Endothelial cell of umbilical vein (primary cell): ENCODE data around the gene GORASP1. TPM values are rescaled to one million over a fixed set of nuclear protein-coding genes. Genes with fewer than 3 reads are reported as not detected.

Experiments used
- BruUV-seq: library from RNA; stranded (reverse); fragments of 400-500 nt; replicated peaks from 2 replicates; lab custom pipeline; 2021; lab: Mats Ljungman, UMichigan
- CTCF ChIA-PET: fragments of 300-600, 350-600 bp; sonication (Branson Sonifier 250); formaldehyde crosslinking; loops from one replicate; lab custom pipeline; 2021; ENCODE audit warnings: antibody characterized with exemption, inconsistent platforms; lab: Charles Lee
- POLR2A ChIA-PET: fragments of 300-600, 350-600 bp; sonication (Branson Sonifier 250); formaldehyde crosslinking; loops from one replicate; lab custom pipeline; 2021; ENCODE audit warnings: antibody characterized with exemption, inconsistent platforms; lab: Charles Lee
- DNase-seq: peaks from one replicate; pipeline ENCODE4 v3.0.0-alpha.2; 2011; ENCODE audit warnings: low read depth, low spot score
- FAIRE-seq: peaks from 2 replicates; lab custom pipeline; 2011; peaks lifted over from hg19 to GRCh38; lab: Jason Lieb, UNC
- H2AFZ ChIP-seq: 2 replicates; pipeline ENCODE4 v1.6.0; 2012; ENCODE audit warnings: low read depth, low read length, control low read depth, inconsistent platforms
- H3K27ac ChIP-seq: 2 replicates; pipeline ENCODE4 v1.5.1; 2011; ENCODE audit warnings: low read depth, mild to moderate bottlenecking, control low read depth, low read length, moderate library complexity; ENCODE audit not compliant: insufficient read depth
- H3K27me3 ChIP-seq, 2 experiments: 2 replicates each; pipeline versions ENCODE4 v1.6.0 to v1.6.1; 2011; ENCODE audit warnings: low read length in 2 of 2, mixed read lengths in 1 of 2; ENCODE audit not compliant: control insufficient read depth in 2 of 2, insufficient read depth in 2 of 2
- H3K36me3 ChIP-seq, 2 experiments: 2 replicates in 1 of 2; 3 replicates in 1 of 2; pipeline ENCODE4 v1.5.1; 2011; ENCODE audit warnings: low read length in 2 of 2, mild to moderate bottlenecking in 1 of 2, moderate library complexity in 1 of 2; ENCODE audit not compliant: control insufficient read depth in 2 of 2, insufficient read depth in 2 of 2; ENCODE audit errors: extremely low read depth in 1 of 2
- H3K4me1 ChIP-seq: 3 replicates; pipeline ENCODE4 v1.5.1; 2011; ENCODE audit warnings: mild to moderate bottlenecking, low read length; ENCODE audit not compliant: control insufficient read depth, insufficient read depth; ENCODE audit errors: extremely low read depth
- H3K4me2 ChIP-seq: 2 replicates; pipeline ENCODE4 v1.6.1; 2011; ENCODE audit warnings: low read length, control low read depth, mixed read lengths; ENCODE audit not compliant: insufficient read depth
- H3K4me3 ChIP-seq, 3 experiments: fragments of 200-600 bp in 1 of 3; sonication (generic), shearing (Covaris generic) in 1 of 3; replicated peaks in 1 of 3; 2 replicates each; pipeline ENCODE4 v1.5.1; 2011 to 2016; ENCODE audit warnings: control low read depth in 3 of 3, low read length in 3 of 3, mild to moderate bottlenecking in 2 of 3, inconsistent platforms in 1 of 3, low read depth in 1 of 3, moderate library complexity in 1 of 3; ENCODE audit not compliant: insufficient read depth in 1 of 3
- H3K79me2 ChIP-seq: 2 replicates; pipeline ENCODE4 v1.6.0; 2012; ENCODE audit warnings: low read length, inconsistent platforms; ENCODE audit not compliant: control insufficient read depth, insufficient read depth
- H3K9ac ChIP-seq: replicated peaks from 2 replicates; pipeline ENCODE3; 2011; ENCODE audit warnings: low read length, control low read depth; ENCODE audit not compliant: insufficient read depth; ENCODE audit errors: extremely low read depth
- H3K9me1 ChIP-seq: replicated peaks from 3 replicates; pipeline ENCODE4 v1.6.0; 2011; ENCODE audit warnings: mild to moderate bottlenecking, low read length; ENCODE audit not compliant: control insufficient read depth, insufficient read depth; ENCODE audit errors: extremely low read depth
- H3K9me3 ChIP-seq: replicated peaks from 2 replicates; pipeline ENCODE4 v1.5.1; 2012; ENCODE audit warnings: low read length, inconsistent platforms; ENCODE audit not compliant: control insufficient read depth, insufficient read depth
- H4K20me1 ChIP-seq: replicated peaks from 2 replicates; pipeline ENCODE3; 2011; ENCODE audit warnings: mild to moderate bottlenecking, low read length; ENCODE audit not compliant: control insufficient read depth, insufficient read depth; ENCODE audit errors: extremely low read depth
- EZH2 ChIP-seq: IDR thresholded peaks from 2 replicates; pipeline ENCODE4 v1.6.1; 2012; ENCODE audit warnings: borderline replicate concordance, low read depth, mild to moderate bottlenecking, moderate library complexity, low read length, inconsistent platforms; ENCODE audit not compliant: severe bottlenecking
- FOS ChIP-seq: IDR thresholded peaks from 2 replicates; pipeline ENCODE4 v1.6.1; 2011; ENCODE audit warnings: mild to moderate bottlenecking, low read length, moderate library complexity, borderline replicate concordance; ENCODE audit not compliant: insufficient read depth
- GATA2 ChIP-seq: IDR thresholded peaks from 2 replicates; pipeline ENCODE4 v1.7.0; 2011; ENCODE audit warnings: low read depth, mild to moderate bottlenecking, moderate library complexity, mixed read lengths, low read length; ENCODE audit not compliant: insufficient read length, insufficient read depth
- MYC ChIP-seq: IDR thresholded peaks from one replicate; pipeline ENCODE4 v1.6.1; 2011; ENCODE audit warnings: mild to moderate bottlenecking, low read depth, low read length
- POLR2AphosphoS5 ChIP-seq: IDR thresholded peaks from 2 replicates; pipeline ENCODE4 v1.6.1; 2012; ENCODE audit warnings: low read depth, mild to moderate bottlenecking, control low read depth, low read length, moderate library complexity; ENCODE audit not compliant: insufficient read depth
- dilution Hi-C: fragments of 300-500 bp; cut with MboI; formaldehyde crosslinking; loops from one replicate; pipeline ENCODE4 v1.15.0; 2019; ENCODE audit warnings: low sequenced_read_pairs; ENCODE audit not compliant: extremely low pct_ligation_motif_present
- intact Hi-C: fragments of 100-400 bp; cut with micrococcal nuclease; formaldehyde crosslinking; loops from one replicate; pipeline ENCODE4 v1.10.0; 2022
- polyA plus RNA-seq, 4 experiments: library from polyadenylated mRNA; depleted of rRNA in 3 of 4; stranded (reverse) in 3 of 4; unstranded in 1 of 4; fragments of >200 nt; gene quantifications; 2 replicates each; pipeline versions ENCODE4 v1.2.1 to v1.2.3, GENCODE V29; 2011 to 2012; ENCODE audit warnings: missing spikeins in 1 of 4
- total RNA-seq: library from RNA; stranded (reverse); gene quantifications from 2 replicates; pipeline ENCODE4 v1.2.3, GENCODE V29; 2021

The GORASP1 gene
- total and polyA plus RNA-seq, 2 donors (not counting 3 experiments of a cell fraction or from before 2014, with no cell fraction given): 62.5 to 68.0 TPM

DNA sequence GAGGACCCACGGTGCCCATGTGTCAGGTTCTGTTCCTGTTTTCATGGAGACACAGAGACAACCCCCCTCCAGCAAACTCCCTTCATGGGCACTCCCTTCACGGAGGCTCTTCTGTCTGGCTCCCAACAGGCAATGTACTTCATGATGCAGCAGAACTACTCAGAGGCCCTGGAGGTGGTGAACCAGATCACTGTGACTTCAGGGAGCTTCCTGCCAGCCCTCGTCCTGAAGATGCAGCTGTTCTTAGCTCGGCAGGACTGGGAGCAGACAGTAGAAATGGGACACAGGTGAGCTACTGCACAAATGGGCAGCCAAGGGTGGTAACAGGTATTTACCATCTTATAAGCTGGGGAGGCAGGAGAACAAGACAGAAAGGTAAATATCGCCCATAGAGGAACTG is 7.0 kb upstream of the GORASP1 start:
- BruUV-seq: no TSS peak

DNA sequence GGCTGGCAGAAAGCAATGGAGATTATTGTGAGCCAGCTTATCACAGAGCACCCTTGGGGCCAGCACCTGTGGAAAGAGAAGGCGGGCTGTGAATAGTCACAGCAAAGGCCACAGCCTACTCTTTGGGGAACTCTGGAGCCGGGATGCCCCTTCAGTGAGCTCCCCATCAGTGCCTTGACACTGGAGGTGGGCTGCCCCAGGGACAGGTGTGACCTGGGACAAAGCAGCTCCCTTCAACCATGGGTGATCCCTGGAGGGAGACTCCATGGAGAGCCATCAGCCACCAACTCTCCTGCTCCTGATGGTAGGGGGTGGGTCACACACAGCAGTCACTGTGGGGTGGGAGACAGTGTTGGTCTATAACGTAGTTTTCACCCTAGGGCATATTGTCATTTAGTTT is 5.9 kb upstream of the GORASP1 start:
- dilution Hi-C loops (no loop called here), intact Hi-C loops (no loop called here)
- Histone ChIP-seq H4K20me1 (no peaks in the 10 kb centered on the region), H3K36me3 (no peaks in the 10 kb centered on the region), H3K9ac (no peak overlapping the region), H3K27me3 (no peaks in the 10 kb centered on the region), H3K79me2 (no peaks in the 10 kb centered on the region), H3K4me1 (no peaks in the 10 kb centered on the region), H3K4me3 (no peak overlapping the region), H3K27ac (no peak overlapping the region), H2AFZ (no peak overlapping the region), H3K4me2 (no peak overlapping the region), H3K9me3 (no peaks in the 10 kb centered on the region), H3K9me1 (no peaks in the 10 kb centered on the region)
- TF ChIP-seq MYC (no peak), FOS (no peak), GATA2 (no peak)
- no TSS peak for BruUV-seq
- ChIA-PET CTCF (interaction anchor here (3.7 kb wide), 1 partner anchor 13 kb away, joined by 17 read pairs; no protein-coding TSS in a partner anchor), POLR2A (no interaction called here)
- DNase-seq (no peak), FAIRE-seq (no peak)

More for the DNA sequence above, 7.0 kb upstream of the GORASP1 start:
- Histone ChIP-seq H3K9ac (no peak overlapping the region), H3K9me1 (no peaks in the 10 kb centered on the region), H3K36me3 (no peaks in the 10 kb centered on the region), H3K79me2 (no peaks in the 10 kb centered on the region), H3K4me1 (no peaks in the 10 kb centered on the region), H3K9me3 (no peaks in the 10 kb centered on the region), H4K20me1 (no peaks in the 10 kb centered on the region), H3K27ac (no peak overlapping the region), H2AFZ (no peak overlapping the region), H3K27me3 (no peaks in the 10 kb centered on the region), H3K4me3 (no peak overlapping the region), H3K4me2 (no peak overlapping the region)
- no peak for TF ChIP-seq EZH2
- no peak for TF ChIP-seq POLR2AphosphoS5
- POLR2A ChIA-PET: no interaction called here
- dilution Hi-C loops (no loop called here), intact Hi-C loops (no loop called here)
- DNase-seq (no peak), FAIRE-seq (no peak)
- CTCF ChIA-PET: interaction anchor here (3.7 kb wide), 1 partner anchor 11 kb away, joined by 17 read pairs; no protein-coding TSS in a partner anchor
